ENCODE results near the gene HOXD12. TPM values are rescaled to one million over a fixed set of nuclear protein-coding genes. Genes with fewer than 3 reads are reported as not detected.

The HOXD12 gene
- total RNA-seq, 1 experiment from 2014 or later = not detected

- H3K4me3 Mint-ChIP-seq (ENCODE audit: low read depth, unreplicated experiment) = no peak overlapping the region
Measured at GRCh38 chr2:176127774-176128072, 28.1 kb downstream of the HOXD12 start.

GRCh38 chr2:176128172-176128981, 28.8 kb downstream of the HOXD12 start:
- Mint-ChIP-seq H3K4me3 (ENCODE audit: low read depth, unreplicated experiment) (no peak overlapping the region), H3K36me3 (ENCODE audit: insufficient read depth, unreplicated experiment) (no peaks in the 10 kb centered on the region), H3K27ac (ENCODE audit: unreplicated experiment) (no peak overlapping the region), H3K9me3 (ENCODE audit: low read depth, unreplicated experiment) (no peaks in the 10 kb centered on the region), H3K27me3 (ENCODE audit: unreplicated experiment) (no peaks in the 10 kb centered on the region), H3K4me1 (ENCODE audit: low read depth, unreplicated experiment) (no peaks in the 10 kb centered on the region)
- CTCF ChIA-PET = no interaction called here
- no peak for DNase-seq
- intact Hi-C loops (cut with micrococcal nuclease; ENCODE audit: unreplicated experiment) = loop anchor here (5.0 to 10.0 kb wide), 3 partner anchors 424 to 1636 kb away; no protein-coding TSS in a partner anchor
- no TSS peak for BruUV-seq (replicated peaks)
- no peak for TF ChIP-seq CTCF (IDR thresholded peaks at IDR 0.05; ENCODE audit: unreplicated experiment)

More at GRCh38 chr2:176127774-176128072, 28.1 kb downstream of the HOXD12 start:
- no peaks in the 10 kb centered on the region for H3K4me1 Mint-ChIP-seq (ENCODE audit: low read depth, unreplicated experiment)
- H3K36me3 Mint-ChIP-seq (ENCODE audit: insufficient read depth, unreplicated experiment) = no peaks in the 10 kb centered on the region
- no peaks in the 10 kb centered on the region for H3K27me3 Mint-ChIP-seq (ENCODE audit: unreplicated experiment)
- no peak overlapping the region for H3K27ac Mint-ChIP-seq (ENCODE audit: unreplicated experiment)
- intact Hi-C loops (cut with micrococcal nuclease; ENCODE audit: unreplicated experiment) = loop anchor here (1.0 to 10.0 kb wide), 7 partner anchors 425 to 1637 kb away; no protein-coding TSS in a partner anchor
- TF ChIP-seq CTCF (IDR thresholded peaks at IDR 0.05; ENCODE audit: unreplicated experiment) = no peak
- BruUV-seq (replicated peaks) = no TSS peak
- DNase-seq = no peak
- CTCF ChIA-PET = interaction anchor here (0.9 kb wide), 2 partner anchors 1021 kb away, joined by 3 read pairs; no protein-coding TSS in a partner anchor
- H3K9me3 Mint-ChIP-seq (ENCODE audit: low read depth, unreplicated experiment) = no peaks in the 10 kb centered on the region

GRCh38 chr2:176128982-176129796, 29.6 kb downstream of the HOXD12 start, which contains the start of gene HOXD8:
Gene HOXD8, plus strand, starts transcription at chr2:176129705. Its CDS starts 662 bp downstream, at chr2:176130367.
- H3K36me3 Mint-ChIP-seq (ENCODE audit: insufficient read depth, unreplicated experiment) = no peaks in the 10 kb centered on the region
- CTCF ChIA-PET = no interaction called here

More at GRCh38 chr2:176128982-176129796, 29.6 kb downstream of the HOXD12 start, which contains the start of gene HOXD8:
- no peak within 1 kb of the TSS for H3K27ac Mint-ChIP-seq (ENCODE audit: unreplicated experiment)
- no TSS peak for BruUV-seq (replicated peaks)
- no peak within 1 kb of the TSS for H3K4me3 Mint-ChIP-seq (ENCODE audit: low read depth, unreplicated experiment)
- no peaks in the 10 kb centered on the region for H3K27me3 Mint-ChIP-seq (ENCODE audit: unreplicated experiment)
- TF ChIP-seq CTCF (IDR thresholded peaks at IDR 0.05; ENCODE audit: unreplicated experiment) = no peak
- intact Hi-C loops (cut with micrococcal nuclease; ENCODE audit: unreplicated experiment) = loop anchor here (5.0 to 10.0 kb wide), 3 partner anchors 423 to 1636 kb away; no protein-coding TSS in a partner anchor
- no peaks in the 10 kb centered on the region for H3K9me3 Mint-ChIP-seq (ENCODE audit: low read depth, unreplicated experiment)
- no peak for DNase-seq
- no peaks in the 10 kb centered on the region for H3K4me1 Mint-ChIP-seq (ENCODE audit: low read depth, unreplicated experiment)
